K562 (cell line): ENCODE results near the gene GATC. TPM values are rescaled to one million over a fixed set of nuclear protein-coding genes. Genes with fewer than 3 reads are reported as not detected.
A peak's percentile ranks its signal among the peaks of the same experiment; 100 is the strongest.

Experiments
- CHD1 ChIP-seq: fragments of 200-600 bp; sonication (generic); IDR thresholded peaks from one replicate; pipeline ENCODE4 v1.6.1; 2012; ENCODE audit warnings: mild to moderate bottlenecking, moderate library complexity, low read length, inconsistent platforms
- ETS2 ChIP-seq: IDR thresholded peaks from 2 replicates; pipeline ENCODE4 v1.6.1; 2016; ENCODE audit warnings: borderline replicate concordance, missing genetic modification characterization, mild to moderate bottlenecking, moderate library complexity, missing compliant biosample characterization; ENCODE audit not compliant: poor library complexity, severe bottlenecking
- FOXK2 ChIP-seq, 2 experiments: fragments of 450-650 bp; IDR thresholded peaks in 1 of 2; conservative IDR thresholded peaks in 1 of 2; 2 replicates each; pipeline ENCODE4 v1.6.1; 2016; ENCODE audit warnings: low read depth in 2 of 2, mild to moderate bottlenecking in 1 of 2
- FOXM1 ChIP-seq, 2 experiments: fragments of 450-650 bp in 1 of 2; sonication (generic) in 1 of 2; formaldehyde crosslinking in 1 of 2; IDR thresholded peaks; 2 replicates each; pipeline versions ENCODE4 v1.6.1 to v1.9.0; 2017 to 2022; ENCODE audit warnings: low read depth in 2 of 2, mild to moderate bottlenecking in 2 of 2, missing genetic modification reagents in 1 of 2, moderate library complexity in 1 of 2
- GTF3C2 ChIP-seq: IDR thresholded peaks from 3 replicates; pipeline ENCODE4 v1.6.1; 2011; ENCODE audit warnings: borderline replicate concordance, mild to moderate bottlenecking, moderate library complexity; ENCODE audit not compliant: insufficient read length; ENCODE audit errors: extremely low read depth
- HDAC6 ChIP-seq: IDR thresholded peaks from 2 replicates; pipeline ENCODE4 v1.6.1; 2012; ENCODE audit warnings: low read depth, mild to moderate bottlenecking, control low read depth, inconsistent platforms, low read length, moderate library complexity
- KAT8 ChIP-seq: fragments of 450-650 bp; IDR thresholded peaks from 2 replicates; pipeline ENCODE4 v1.6.1; 2016; ENCODE audit warnings: low read depth, mild to moderate bottlenecking
- NR3C1 ChIP-seq: sonication (generic); formaldehyde crosslinking; IDR thresholded peaks from 2 replicates; pipeline ENCODE4 v1.8.1; 2022; ENCODE audit warnings: missing genetic modification reagents
- RBFOX2 ChIP-seq: fragments of 200-400 bp; formaldehyde crosslinking; IDR thresholded peaks from 2 replicates; pipeline ENCODE4 v1.6.1; 2017; ENCODE audit warnings: low read depth, mild to moderate bottlenecking, low read length, moderate library complexity
- SMARCE1 ChIP-seq: fragments of 450-650 bp; IDR thresholded peaks from 2 replicates; pipeline ENCODE4 v1.7.1; 2016; ENCODE audit warnings: mild to moderate bottlenecking
- XRCC5 ChIP-seq: fragments of 200-400 bp; formaldehyde crosslinking; IDR thresholded peaks from 2 replicates; pipeline ENCODE4 v1.6.1; 2017; ENCODE audit warnings: low read depth, mild to moderate bottlenecking, low read length
- ZBTB34 ChIP-seq: fragments of 250-450 bp; sonication (Bioruptor Pico); IDR thresholded peaks from 2 replicates; pipeline ENCODE4 v1.8.0; 2021; ENCODE audit warnings: mild to moderate bottlenecking, moderate library complexity
- ZNF174 ChIP-seq: fragments of 250-450 bp; sonication (Bioruptor Pico); IDR thresholded peaks from 2 replicates; pipeline ENCODE4 v1.4.0; 2020; ENCODE audit warnings: mild to moderate bottlenecking
- ZNF197 ChIP-seq: fragments of 200-800 bp; sonication (Bioruptor generic); IDR thresholded peaks from 2 replicates; pipeline ENCODE4 v1.6.1; 2016; ENCODE audit warnings: low read depth, missing genetic modification characterization, missing compliant biosample characterization
- polyA plus RNA-seq, 8 experiments: library from polyadenylated mRNA; depleted of rRNA in 4 of 8; stranded (reverse) in 5 of 8; unstranded in 3 of 8; fragments of >200 nt; fragmentation: Nextera tagmentation in 2 of 8; fragmentation: Illumina TruSeq in 1 of 8; extraction: Ambion mirVana in 2 of 8; extraction: Trizol in 1 of 8; gene quantifications; 2 replicates each; pipeline versions ENCODE4 v1.2.1 to v1.2.3, GENCODE V29; 2011 to 2014; ENCODE audit warnings: inconsistent platforms in 1 of 8, missing spikeins in 1 of 8
- total RNA-seq, 7 experiments: library from RNA; depleted of rRNA in 6 of 7; stranded (reverse); fragments of >200 nt in 6 of 7; fragmentation: Illumina TruSeq in 2 of 7; extraction: Trizol in 2 of 7; gene quantifications; 2 replicates each; pipeline versions ENCODE4 v1.2.1 to v1.2.3, GENCODE V29; 2011 to 2021; ENCODE audit warnings: low replicate concordance in 1 of 7
- TF ChIP-seq, protein P1 (sequence below): fragments of 250-450 bp; sonication (Bioruptor Pico); IDR thresholded peaks from 2 replicates; pipeline ENCODE4 v1.6.1; 2021; ENCODE audit warnings: mild to moderate bottlenecking
- TF ChIP-seq, protein P2 (sequence below), 2 experiments: fragments of 450-650 bp; IDR thresholded peaks; 2 replicates each; pipeline ENCODE4 v1.6.1; 2016
- TF ChIP-seq, protein P3 (sequence below): IDR thresholded peaks from 2 replicates; pipeline ENCODE4 v1.6.1; 2016; ENCODE audit warnings: missing genetic modification characterization, missing compliant biosample characterization

GATC gene
- total and polyA plus RNA-seq, 9 of the 15 experiments (the other 6 are each of a cell fraction or from before 2014, with no cell fraction given), result 5.8 to 52.6 (median 28.2) TPM

DNA sequence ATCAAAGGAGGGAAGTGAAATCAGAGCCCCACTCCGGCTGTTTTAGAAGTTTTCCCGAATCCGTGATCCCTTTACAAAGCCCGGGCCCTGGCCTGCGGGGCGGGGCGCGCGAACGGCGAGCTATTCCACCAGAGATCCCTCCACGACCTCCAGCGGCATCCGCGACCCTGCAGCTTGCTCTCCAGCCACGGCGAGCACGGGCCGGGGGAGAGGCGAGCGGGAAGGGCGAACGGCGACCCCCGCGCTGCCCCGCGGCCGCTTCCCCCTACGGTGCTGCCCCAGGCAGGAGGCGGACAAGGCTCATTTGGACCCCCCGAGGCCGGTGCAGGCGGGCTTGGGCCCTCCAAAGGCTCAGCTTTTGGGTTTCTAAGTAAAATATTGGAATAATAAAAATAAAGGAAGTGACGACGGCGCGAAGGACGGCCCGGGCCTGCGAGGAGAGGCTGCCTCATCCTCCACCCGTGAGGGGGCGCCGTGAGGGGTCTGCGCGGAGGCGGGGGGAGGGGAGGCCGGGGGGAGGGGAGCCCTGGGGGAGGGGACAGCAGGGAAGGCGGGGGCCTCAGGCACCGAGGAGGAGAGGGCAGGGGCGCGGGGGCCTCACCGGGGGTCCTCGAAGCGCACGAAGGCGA lies 22.7 kb downstream of the GATC start (continued):
- TF ChIP-seq, protein P1, sequence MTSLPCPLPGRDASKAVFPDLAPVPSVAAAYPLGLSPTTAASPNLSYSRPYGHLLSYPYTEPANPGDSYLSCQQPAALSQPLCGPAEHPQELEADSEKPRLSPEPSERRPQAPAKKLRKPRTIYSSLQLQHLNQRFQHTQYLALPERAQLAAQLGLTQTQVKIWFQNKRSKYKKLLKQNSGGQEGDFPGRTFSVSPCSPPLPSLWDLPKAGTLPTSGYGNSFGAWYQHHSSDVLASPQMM, result no peak
- TF ChIP-seq XRCC5 (no peak), ZNF174 (CRISPR knock-in tag) (no peak), KAT8 (no peak), FOXM1 (IDR thresholded peaks at IDR 0.05; ENCODE audit: low read depth) (no peak), FOXM1 (CRISPR knock-in tag; IDR thresholded peaks at IDR 0.05; ENCODE audit: low read depth) (0 out of 2 replicates have a peak, but pooled peaks have one; percentile 7), ETS2 (no peak), SMARCE1 (no peak), GTF3C2 (no peak), RBFOX2 (peak; percentile 61), ZBTB34 (no peak), FOXK2 (conservative IDR thresholded peaks at IDR 0.05 in 1 of 2, IDR thresholded peaks at IDR 0.05 in 1 of 2; ENCODE audit: low read depth in 2 of 2) (no peak), HDAC6 (no peak), NR3C1 (CRISPR knock-in tag) (no peak), CHD1 (peak; percentile 91), ZNF197 (CRISPR knock-in tag) (no peak)
- TF ChIP-seq, protein P2, sequence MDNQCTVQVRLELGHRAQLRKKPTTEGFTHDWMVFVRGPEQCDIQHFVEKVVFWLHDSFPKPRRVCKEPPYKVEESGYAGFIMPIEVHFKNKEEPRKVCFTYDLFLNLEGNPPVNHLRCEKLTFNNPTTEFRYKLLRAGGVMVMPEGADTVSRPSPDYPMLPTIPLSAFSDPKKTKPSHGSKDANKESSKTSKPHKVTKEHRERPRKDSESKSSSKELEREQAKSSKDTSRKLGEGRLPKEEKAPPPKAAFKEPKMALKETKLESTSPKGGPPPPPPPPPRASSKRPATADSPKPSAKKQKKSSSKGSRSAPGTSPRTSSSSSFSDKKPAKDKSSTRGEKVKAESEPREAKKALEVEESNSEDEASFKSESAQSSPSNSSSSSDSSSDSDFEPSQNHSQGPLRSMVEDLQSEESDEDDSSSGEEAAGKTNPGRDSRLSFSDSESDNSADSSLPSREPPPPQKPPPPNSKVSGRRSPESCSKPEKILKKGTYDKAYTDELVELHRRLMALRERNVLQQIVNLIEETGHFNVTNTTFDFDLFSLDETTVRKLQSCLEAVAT (IDR thresholded peaks at IDR 0.05), result no peak
- TF ChIP-seq, protein P3, sequence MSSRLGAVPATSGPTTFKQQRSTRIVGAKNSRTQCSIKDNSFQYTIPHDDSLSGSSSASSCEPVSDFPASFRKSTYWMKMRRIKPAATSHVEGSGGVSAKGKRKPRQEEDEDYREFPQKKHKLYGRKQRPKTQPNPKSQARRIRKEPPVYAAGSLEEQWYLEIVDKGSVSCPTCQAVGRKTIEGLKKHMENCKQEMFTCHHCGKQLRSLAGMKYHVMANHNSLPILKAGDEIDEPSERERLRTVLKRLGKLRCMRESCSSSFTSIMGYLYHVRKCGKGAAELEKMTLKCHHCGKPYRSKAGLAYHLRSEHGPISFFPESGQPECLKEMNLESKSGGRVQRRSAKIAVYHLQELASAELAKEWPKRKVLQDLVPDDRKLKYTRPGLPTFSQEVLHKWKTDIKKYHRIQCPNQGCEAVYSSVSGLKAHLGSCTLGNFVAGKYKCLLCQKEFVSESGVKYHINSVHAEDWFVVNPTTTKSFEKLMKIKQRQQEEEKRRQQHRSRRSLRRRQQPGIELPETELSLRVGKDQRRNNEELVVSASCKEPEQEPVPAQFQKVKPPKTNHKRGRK (tag), result no peak
